ENCODE results near the gene BSPRY. TPM values are rescaled to one million over a fixed set of nuclear protein-coding genes. Genes with fewer than 3 reads are reported as not detected.
"Not testable (repeated sequence)": the region's sequence is repeated elsewhere in the genome, so short reads cannot be mapped to it uniquely, and the experiment has no call there.

The BSPRY gene
- total RNA-seq, 1 experiment from 2014 or later = not detected

DNA sequence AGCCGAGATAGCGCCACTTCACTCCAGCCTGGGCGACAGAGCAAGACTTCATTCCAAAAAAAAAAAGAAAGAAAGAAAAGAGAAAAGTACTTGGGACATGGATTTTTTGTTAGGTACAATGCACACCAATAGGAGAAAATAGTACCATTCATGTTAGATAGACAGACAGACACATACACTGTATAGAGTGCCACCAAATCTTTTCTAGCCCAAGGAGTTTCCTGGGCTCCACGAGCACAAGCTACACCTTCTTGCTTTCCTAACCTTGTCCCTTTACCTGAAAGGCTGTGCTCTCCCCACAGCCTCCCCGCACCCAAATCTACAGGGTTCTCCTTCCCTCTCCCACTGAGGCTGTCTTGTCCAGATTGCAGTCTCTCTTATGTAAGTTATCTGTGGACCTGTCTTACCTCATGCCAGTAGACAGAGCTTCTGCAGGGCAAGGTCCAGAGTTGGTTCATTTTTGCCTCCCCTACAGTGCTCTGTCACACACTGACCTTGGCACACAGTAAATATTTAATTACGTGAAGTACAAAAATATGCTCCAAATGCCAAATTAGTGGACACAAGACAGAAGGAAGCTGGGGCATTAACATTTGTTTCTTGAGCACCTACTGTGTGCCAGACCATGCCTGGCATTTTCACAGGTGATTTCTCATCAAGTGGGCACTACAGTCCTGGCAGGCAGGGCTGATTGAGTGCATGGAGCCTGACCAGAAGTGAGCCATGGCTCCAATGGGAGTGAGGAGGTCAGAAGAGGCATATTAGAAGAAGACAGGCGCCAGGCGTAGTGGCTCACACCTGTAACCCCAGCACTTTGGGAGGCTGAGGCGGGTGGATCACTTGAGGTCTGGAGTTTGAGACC lies 45.9 kb downstream of the BSPRY start:
- DNase-seq (ENCODE audit: low spot score) = no peak

DNA sequence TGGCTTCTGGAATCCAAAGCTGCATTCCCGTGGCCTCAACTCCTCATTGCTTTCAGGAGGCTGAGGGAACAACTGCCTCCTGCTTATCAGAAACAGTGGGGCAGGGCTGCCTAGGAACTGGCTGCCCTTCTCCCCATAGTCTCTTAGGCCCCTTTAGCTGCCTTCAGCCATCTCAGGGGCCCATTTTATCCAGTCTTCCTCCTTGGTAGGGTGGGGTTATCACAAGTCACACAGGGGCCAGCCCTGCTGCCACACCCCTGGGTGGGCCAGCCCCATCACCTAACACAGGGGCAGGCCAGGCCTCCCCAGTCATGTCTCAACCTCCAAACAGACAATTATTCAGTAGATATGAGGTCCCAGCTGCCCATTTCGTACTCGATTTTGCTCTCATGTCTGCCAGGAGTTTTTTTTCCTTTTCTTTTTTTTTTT lies 47.9 kb downstream of the BSPRY start:
- no peak for DNase-seq (ENCODE audit: low spot score)

DNA sequence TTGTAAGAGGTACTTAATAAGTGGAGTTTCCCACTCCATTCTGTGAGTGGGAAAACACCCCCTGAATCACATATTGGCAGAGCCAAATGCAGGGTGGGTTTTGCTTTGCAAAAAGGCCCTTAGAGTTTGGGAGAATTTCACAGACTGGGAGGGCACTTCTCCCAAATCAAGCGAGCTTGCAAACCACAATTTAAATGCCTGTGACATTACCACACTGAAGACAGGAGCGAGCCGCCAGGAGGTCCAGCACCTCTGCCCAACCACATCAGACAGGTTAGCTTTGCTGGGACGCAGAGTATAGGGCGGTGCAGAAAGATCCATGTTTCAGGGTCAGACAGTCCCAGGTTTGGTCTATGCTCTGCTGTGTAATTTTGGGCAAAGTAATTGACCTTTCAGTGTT lies 49.5 kb downstream of the BSPRY start:
- DNase-seq (ENCODE audit: low spot score) = no peak

DNA sequence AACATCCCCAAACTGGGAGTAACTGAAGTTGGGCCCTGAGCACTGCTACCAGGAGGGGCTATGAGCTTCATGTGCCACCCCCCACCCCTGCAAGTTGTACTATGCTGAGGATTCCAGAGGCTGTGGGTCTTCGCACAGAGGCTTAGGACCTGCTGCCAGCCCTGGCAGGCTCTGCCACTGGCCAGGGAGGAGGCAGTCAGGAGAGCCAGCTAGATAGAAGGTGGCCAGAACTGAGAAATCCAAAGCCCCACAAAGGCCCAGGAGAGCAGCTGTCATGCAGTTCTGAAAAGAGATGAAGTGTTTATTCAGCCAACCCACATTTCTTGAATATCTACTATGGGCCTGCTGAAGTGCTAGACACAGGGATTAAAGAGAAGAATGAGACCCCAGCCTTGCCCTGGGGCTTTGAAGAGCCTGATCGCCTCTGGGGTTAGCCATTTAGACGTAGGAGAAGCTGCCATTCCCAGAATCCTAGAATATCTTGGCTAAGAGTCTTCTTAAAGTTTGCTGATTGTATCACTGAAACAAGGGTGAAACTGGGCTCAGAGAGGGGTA lies 50.4 kb downstream of the BSPRY start:
- DNase-seq (ENCODE audit: low spot score) = no peak

DNA sequence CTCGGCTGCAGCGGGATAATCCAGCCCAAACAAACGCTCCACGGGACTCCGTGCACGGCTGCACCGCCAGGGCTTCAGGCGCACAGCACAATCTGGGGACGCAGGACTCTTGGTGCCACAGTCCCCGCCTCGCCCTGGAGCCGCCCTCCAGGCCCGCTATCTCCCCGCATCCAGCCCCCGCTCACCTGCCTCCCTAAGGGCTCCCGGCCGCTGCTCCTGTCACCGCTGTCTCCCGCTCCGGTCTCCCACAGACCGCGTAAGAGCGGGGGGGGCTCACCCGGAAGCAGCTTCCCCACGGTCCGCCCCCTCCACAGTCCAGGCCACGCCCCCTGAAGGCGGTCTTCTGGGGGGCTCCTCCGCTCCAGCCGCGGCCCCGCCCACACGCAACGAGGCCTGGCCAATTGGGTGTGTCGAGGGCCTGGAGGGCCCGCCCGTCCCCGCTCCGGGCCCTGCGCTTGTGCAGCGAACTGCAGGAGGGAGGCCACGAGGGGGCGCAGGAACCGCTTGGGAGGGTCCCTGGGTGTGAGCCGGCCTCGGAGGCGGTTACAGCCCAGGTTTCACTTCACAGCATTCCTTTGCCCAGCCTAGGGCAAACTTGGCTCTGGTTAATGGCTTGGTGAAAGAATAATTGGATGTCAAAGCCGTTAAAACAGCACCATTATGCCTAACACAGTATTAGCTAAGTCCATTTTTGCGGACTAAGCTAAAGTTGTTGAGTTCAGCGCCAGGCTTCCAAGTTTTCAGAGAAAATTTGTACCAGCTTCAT lies 51.9 kb downstream of the BSPRY start, which contains the start of gene ALAD:
Gene ALAD (minus strand): TSS at position 258 of the 766 bp plus-strand sequence. CDS start 7,725 bp downstream, outside the sequence.
- DNase-seq (ENCODE audit: low spot score) = peak; percentile 93

DNA sequence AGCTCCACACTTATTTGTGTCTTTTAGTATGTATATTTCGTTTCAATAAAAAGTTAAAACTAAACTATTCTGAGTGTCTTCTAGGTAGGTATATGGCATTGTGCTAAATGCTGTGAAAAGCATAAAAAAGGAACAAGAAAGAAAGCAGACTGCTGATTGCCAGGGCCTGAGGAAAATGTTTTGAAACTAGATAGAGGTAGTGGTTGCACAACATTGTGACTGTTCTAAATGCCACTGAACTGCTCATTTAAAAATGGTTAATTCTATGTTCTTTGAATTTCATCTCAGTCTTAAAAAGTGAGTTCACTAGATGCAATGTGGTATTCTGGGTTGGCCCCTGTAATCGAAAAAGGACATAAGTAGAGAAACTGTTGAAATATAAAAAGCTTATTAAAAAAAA lies 54.3 kb downstream of the BSPRY start:
- no peak for DNase-seq (ENCODE audit: low spot score)

DNA sequence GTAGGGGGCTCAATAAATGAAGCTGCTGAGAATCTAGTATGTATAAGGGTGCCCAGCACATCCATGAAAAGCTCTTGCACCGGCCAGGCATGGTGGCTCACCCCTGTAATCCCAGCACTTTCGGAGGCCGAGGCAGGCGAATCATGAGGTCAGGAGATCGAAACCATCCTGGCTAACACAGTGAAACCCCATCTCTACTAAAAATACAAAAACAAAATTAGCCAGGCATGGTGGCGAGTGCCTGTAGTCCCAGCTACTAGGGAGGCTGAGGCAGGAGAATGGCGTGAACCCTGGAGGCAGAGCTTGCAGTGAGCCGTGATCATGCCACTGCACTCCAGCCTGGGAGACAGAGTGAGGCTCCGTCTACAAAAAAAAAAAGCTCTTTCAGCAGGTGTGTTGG lies 57.0 kb downstream of the BSPRY start:
- not testable (repeated sequence) for DNase-seq (ENCODE audit: low spot score)

DNA sequence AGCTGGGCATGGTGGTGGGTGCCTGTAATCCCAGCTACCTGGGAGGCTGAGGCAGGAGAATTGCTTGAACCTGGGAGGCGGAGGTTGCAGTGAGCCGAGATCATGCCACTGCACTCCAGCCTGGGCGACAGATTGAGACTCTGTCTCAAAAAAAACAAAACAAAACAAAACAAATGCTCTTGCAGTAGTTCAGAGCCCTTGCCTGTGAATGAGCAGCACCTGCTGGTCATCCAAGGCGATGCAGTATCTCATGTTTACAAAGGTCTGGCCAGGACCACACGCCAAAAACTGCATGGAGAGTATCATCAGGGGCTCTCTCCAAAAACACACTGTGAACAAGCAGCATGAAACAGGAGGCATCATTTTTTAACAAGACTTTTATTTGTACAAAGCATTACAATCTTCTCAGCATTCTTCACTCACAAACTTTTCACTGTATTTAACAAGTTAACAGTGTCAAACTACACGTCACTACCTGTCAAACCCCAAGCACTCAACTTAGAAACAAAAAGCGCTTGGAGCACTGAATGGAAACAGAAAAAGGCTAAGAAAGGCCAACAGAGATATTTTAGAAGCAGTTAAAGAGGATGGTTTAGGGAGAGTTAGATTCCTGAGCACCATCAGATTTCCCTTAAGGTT lies 57.7 kb downstream of the BSPRY start:
- peak; percentile 37 for DNase-seq (ENCODE audit: low spot score)

DNA sequence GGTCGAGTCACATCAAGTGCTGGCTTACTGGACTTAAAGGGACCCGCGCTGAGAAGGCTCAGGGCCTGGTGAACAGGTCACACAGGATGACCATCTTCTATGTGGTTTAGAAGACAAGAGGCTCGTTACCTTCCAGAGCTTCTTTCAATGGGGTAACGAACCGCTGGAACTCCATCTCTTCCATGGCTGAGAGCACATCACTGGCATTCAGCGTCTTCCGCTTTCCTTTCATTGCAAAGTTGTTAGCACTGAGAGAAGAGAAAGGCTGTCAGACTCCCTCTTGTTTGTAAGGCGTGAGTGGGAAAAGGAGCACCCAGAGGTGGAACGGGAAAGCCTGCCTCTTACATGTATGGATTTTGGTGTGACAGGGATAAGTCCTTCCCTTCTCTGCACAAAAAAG lies 60.1 kb downstream of the BSPRY start:
- DNase-seq (ENCODE audit: low spot score) = no peak

DNA sequence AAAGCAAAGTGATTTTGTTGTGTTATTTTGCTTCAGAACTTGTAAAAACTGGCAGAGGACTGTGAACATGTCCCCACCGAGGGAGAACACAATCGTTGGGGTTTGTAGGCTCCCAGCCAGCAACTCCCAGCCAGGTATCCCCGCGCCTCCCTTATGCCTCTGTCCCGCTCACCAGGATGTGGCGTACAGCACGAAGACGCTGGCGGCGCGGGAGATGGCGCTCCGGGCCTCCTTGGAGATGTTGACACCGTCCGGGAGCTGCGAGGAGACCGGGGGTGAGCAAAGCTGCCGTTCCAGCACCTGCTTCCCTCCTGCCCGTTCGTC lies 60.5 kb downstream of the BSPRY start:
- DNase-seq (ENCODE audit: low spot score) = no peak

DNA sequence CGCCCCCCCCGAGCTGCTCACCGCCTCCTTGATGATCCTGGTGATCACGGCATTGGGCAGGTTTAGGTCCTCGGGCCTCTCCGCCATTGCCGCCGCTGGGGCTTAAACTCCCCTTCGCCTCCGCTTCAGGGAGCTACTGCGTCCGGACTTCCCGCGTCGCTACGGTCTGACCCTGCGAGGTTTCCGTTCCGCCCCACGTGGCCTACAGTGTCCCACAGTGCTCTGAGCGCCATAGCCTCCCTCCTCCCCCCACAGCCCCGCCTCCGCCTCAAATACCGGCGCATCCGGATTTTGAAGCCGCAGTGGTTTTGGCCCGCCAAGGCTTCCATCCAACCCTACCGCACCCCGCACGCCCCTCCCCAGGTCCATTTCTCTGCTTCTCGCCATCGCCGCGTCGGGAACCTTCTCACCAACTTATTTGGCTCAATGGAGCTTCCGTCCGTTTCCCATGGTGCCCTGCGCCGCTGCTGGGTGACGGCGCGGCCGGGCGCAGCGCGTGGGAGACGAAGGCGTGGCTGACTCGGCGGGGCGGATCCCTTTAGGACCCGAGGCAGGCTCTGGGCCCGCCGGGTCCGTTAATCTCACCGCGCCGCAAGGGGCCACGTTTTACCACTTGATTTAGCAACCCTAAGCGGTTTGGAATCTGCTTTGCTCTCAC lies 61.0 kb downstream of the BSPRY start, which contains the start of the genes C9orf43 and POLE3:
Gene C9orf43 (plus strand): TSS at position 541 of the 658 bp plus-strand sequence. CDS start 2,747 bp downstream, outside the sequence.
Gene POLE3 (minus strand): TSS at position 469 of the 658 bp plus-strand sequence. CDS start 382 bp downstream, at position 87.
- DNase-seq (ENCODE audit: low spot score) = peak; percentile 84

DNA sequence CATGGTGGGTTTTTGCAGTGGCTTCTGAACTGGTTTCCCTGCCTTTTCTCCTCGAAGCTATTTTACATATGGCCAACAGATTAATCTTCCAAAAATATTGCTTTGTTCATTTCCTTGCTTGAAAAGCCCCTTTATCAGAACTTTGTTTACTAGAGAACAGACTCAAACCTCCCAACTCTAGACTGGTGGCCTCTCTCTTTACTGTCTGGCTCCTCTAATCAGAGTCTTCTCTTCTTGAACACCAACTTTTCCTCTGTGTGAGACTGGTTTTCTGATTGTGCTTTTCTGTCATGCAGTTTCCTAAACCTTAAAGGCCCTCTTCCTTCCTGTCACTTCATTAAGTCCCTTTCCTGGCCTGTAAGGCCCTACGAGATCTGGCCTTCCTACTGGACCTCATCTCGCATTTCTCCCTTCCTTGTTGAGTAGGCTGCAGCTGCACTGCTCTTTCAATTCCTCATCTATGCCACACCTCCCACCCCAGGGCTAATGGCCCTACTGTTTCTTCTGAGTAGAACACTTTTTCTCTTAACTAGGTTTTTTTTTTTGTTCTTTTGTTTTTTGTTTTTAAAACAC lies 66.9 kb downstream of the BSPRY start:
- no peak for DNase-seq (ENCODE audit: low spot score)

DNA sequence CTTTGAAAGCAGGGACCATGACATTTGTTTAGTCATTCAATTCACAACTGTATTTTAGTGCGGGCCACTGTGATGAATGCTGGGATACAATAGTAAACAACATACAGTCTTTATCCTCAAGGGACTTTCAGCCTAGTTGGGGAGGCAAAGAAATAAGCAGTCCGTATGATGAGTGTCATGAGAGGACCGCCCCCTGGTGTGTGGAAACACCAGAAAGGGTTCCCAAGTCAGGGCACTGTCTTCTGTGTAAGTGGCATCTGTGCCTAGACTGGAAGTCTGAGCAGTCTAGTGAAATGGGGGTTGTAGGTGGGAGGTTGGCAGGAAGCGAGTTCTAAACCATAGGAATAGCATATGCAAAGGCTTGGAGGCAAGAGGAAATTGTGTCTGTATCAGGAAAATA lies 68.0 kb downstream of the BSPRY start:
- no peak for DNase-seq (ENCODE audit: low spot score)

Other genes starting within 250 kb of the BSPRY start
- 10.2 and 10.5 TPM in 2 replicates for gene SLC31A2, start 198.5 kb upstream of the BSPRY start, total RNA-seq (2014; rRNA removed; shearing (Covaris generic))
- 23.7 and 24.3 TPM in 2 replicates for gene FKBP15, start 128.3 kb upstream of the BSPRY start, total RNA-seq (2014; rRNA removed; shearing (Covaris generic))
- 15.3 and 16.2 TPM in 2 replicates for gene SLC31A1, start 128.0 kb upstream of the BSPRY start, total RNA-seq (2014; rRNA removed; shearing (Covaris generic))
- 49.2 and 63.4 TPM in 2 replicates for gene CDC26, start 74.0 kb upstream of the BSPRY start, total RNA-seq (2014; rRNA removed; shearing (Covaris generic))
- gene PRPF4, start 73.9 kb upstream of the BSPRY start, total RNA-seq (2014; rRNA removed; shearing (Covaris generic)) = 54.3 and 55.8 TPM in 2 replicates
- not detected in 2 replicates for gene RNF183, start 46.2 kb upstream of the BSPRY start, total RNA-seq (2014; rRNA removed; shearing (Covaris generic))
- 0.60 and 0.74 TPM in 2 replicates for gene WDR31, start 9.3 kb upstream of the BSPRY start, total RNA-seq (2014; rRNA removed; shearing (Covaris generic))
- gene HDHD3, start 27.4 kb downstream of the BSPRY start, total RNA-seq (2014; rRNA removed; shearing (Covaris generic)) = 19.2 and 23.2 TPM in 2 replicates
- gene ALAD, start 51.7 kb downstream of the BSPRY start, total RNA-seq (2014; rRNA removed; shearing (Covaris generic)) = 8.4 and 8.8 TPM in 2 replicates
- gene POLE3, start 61.1 kb downstream of the BSPRY start, total RNA-seq (2014; rRNA removed; shearing (Covaris generic)) = 87.5 and 104 TPM in 2 replicates
- gene C9orf43, start 61.2 kb downstream of the BSPRY start, total RNA-seq (2014; rRNA removed; shearing (Covaris generic)) = 0.50 and 0.76 TPM in 2 replicates
- gene RGS3, start 114.2 kb downstream of the BSPRY start, total RNA-seq (2014; rRNA removed; shearing (Covaris generic)) = 65.8 and 75.3 TPM in 2 replicates